K562 (cell line): ENCODE results near the gene BSDC1. TPM values are rescaled to one million over a fixed set of nuclear protein-coding genes. Genes with fewer than 3 reads are reported as not detected.
A peak's percentile ranks its signal among the peaks of the same experiment; 100 is the strongest.

Experiments used
- ATAC-seq: fragments of 200-7000 bp; cut with Tn5 transposase; 3 replicates; pipeline ENCODE4 v1.9.1; 2020; ENCODE audit warnings: moderate library complexity
- BruUV-seq: library from RNA; stranded (reverse); fragments of 400-500 nt; replicated peaks from 2 replicates; lab custom pipeline; 2021; lab: Mats Ljungman, UMichigan
- CTCF ChIA-PET: fragments of 300-600 bp; formaldehyde crosslinking; extraction: SDS; loops from one replicate; lab custom pipeline; 2021; ENCODE audit warnings: low intra/inter-chr PET ratio; lab: Yijun Ruan, JAX
- POLR2A ChIA-PET: fragments of 300-600, 350-650 bp; sonication (Branson Sonifier 250); formaldehyde crosslinking; extraction: SDS; loops from one replicate; lab custom pipeline; 2021; ENCODE audit warnings: antibody characterized with exemption, inconsistent platforms; lab: Yijun Ruan, JAX
- DNase-seq, 4 experiments: peaks; one replicate each; pipeline versions ENCODE4 v3.0.0 to v3.0.0-alpha.2; 2011 to 2018; ENCODE audit warnings: low spot score in 3 of 4, mixed read lengths in 3 of 4; ENCODE audit errors: extremely low read depth in 1 of 4
- FAIRE-seq: peaks from 2 replicates; lab custom pipeline; 2011; peaks lifted over from hg19 to GRCh38; lab: Jason Lieb, UNC
- H2AFZ ChIP-seq: 2 replicates; pipeline ENCODE4 v1.6.0; 2011; ENCODE audit warnings: low read depth, low read length, control low read depth, inconsistent platforms
- H3K27ac ChIP-seq: fragments of 200-600 bp; 3 replicates; pipeline ENCODE4 v1.8.0; 2011; ENCODE audit warnings: low read depth, mild to moderate bottlenecking, control low read depth, inconsistent platforms, low read length, moderate library complexity, mixed read lengths; ENCODE audit errors: extremely low read depth
- H3K27me3 ChIP-seq, 2 experiments: fragments of 300-600 bp in 1 of 2; 2 replicates in 1 of 2; 3 replicates in 1 of 2; pipeline versions ENCODE4 v1.6.0 to v1.8.0; 2011; ENCODE audit warnings: inconsistent platforms in 2 of 2, low read length in 2 of 2, mild to moderate bottlenecking in 1 of 2, mixed read lengths in 1 of 2, moderate library complexity in 1 of 2; ENCODE audit not compliant: control insufficient read depth in 2 of 2, insufficient read depth in 2 of 2
- H3K36me3 ChIP-seq: fragments of 300-600 bp; 3 replicates; pipeline ENCODE4 v1.8.0; 2011; ENCODE audit warnings: mild to moderate bottlenecking, low read length, inconsistent platforms; ENCODE audit not compliant: control insufficient read depth, insufficient read depth
- H3K4me1 ChIP-seq, 2 experiments: fragments of 200-600 bp in 1 of 2; replicated peaks in 1 of 2; 2 replicates in 1 of 2; 3 replicates in 1 of 2; pipeline versions ENCODE4 v1.5.1 to v1.8.0; 2011; ENCODE audit warnings: inconsistent platforms in 2 of 2, low read length in 2 of 2, mild to moderate bottlenecking in 1 of 2, mixed read lengths in 1 of 2, moderate library complexity in 1 of 2; ENCODE audit not compliant: control insufficient read depth in 2 of 2, insufficient read depth in 2 of 2
- H3K4me2 ChIP-seq: 2 replicates; pipeline ENCODE4 v1.6.1; 2011; ENCODE audit warnings: low read length, control low read depth, inconsistent platforms, mixed read lengths; ENCODE audit not compliant: insufficient read depth
- H3K4me3 ChIP-seq: fragments of 200-600 bp; sonication (generic), shearing (Covaris generic); 2 replicates; pipeline ENCODE4 v1.5.1; 2016; ENCODE audit warnings: control low read depth, inconsistent platforms
- H3K79me2 ChIP-seq: fragments of 200-600 bp; 3 replicates; pipeline ENCODE4 v1.8.0; 2011; ENCODE audit warnings: low read length, inconsistent platforms; ENCODE audit not compliant: control insufficient read depth, insufficient read depth
- H3K9ac ChIP-seq, 2 experiments: 2 replicates each; pipeline versions ENCODE4 v1.6.0 to v1.6.1; 2011; ENCODE audit warnings: low read depth in 2 of 2, low read length in 2 of 2, control low read depth in 1 of 2, inconsistent platforms in 1 of 2, mild to moderate bottlenecking in 1 of 2, mixed read lengths in 1 of 2; ENCODE audit not compliant: insufficient read depth in 1 of 2
- H3K9me1 ChIP-seq: one replicate; pipeline ENCODE4 v1.6.0; 2011; ENCODE audit warnings: inconsistent platforms, mild to moderate bottlenecking, low read length, moderate library complexity; ENCODE audit not compliant: control insufficient read depth, insufficient read depth
- H3K9me3 ChIP-seq: replicated peaks from 2 replicates; pipeline ENCODE4 v1.5.1; 2011; ENCODE audit warnings: low read depth, low read length, inconsistent platforms; ENCODE audit not compliant: control insufficient read depth, insufficient read depth
- H4K20me1 ChIP-seq: replicated peaks from 2 replicates; pipeline ENCODE4 v1.6.1; 2011; ENCODE audit warnings: low read length, inconsistent platforms, mixed read lengths; ENCODE audit not compliant: control insufficient read depth, insufficient read depth
- BCOR ChIP-seq: fragments of 450-650 bp; IDR thresholded peaks from 2 replicates; pipeline ENCODE4 v1.6.1; 2016
- CEBPB ChIP-seq: fragments of 450-650 bp; IDR thresholded peaks from 2 replicates; pipeline ENCODE4 v1.6.1; 2016; ENCODE audit warnings: missing genetic modification characterization, missing compliant biosample characterization
- CEBPG ChIP-seq, 3 experiments: fragments of 200-800 bp in 1 of 3; sonication (Bioruptor generic) in 1 of 3; sonication (generic) in 1 of 3; formaldehyde crosslinking in 1 of 3; IDR thresholded peaks in 2 of 3; conservative IDR thresholded peaks in 1 of 3; 2 replicates each; pipeline versions ENCODE4 v1.6.1 to v1.8.0; 2016 to 2022; ENCODE audit warnings: missing compliant biosample characterization in 2 of 3, missing genetic modification characterization in 2 of 3, mild to moderate bottlenecking in 1 of 3, missing genetic modification reagents in 1 of 3
- CTCF ChIP-seq, 3 experiments: IDR thresholded peaks in 2 of 3; conservative IDR thresholded peaks in 1 of 3; 2 replicates each; pipeline ENCODE4 v1.5.1; 2011 to 2012; ENCODE audit warnings: low read length in 3 of 3, mild to moderate bottlenecking in 3 of 3, control low read depth in 2 of 3, improper control_type of control experiment in 1 of 3, inconsistent platforms in 1 of 3, low read depth in 1 of 3, mixed read lengths in 1 of 3, moderate library complexity in 1 of 3; ENCODE audit not compliant: insufficient read depth in 2 of 3
- DIDO1 ChIP-seq: fragments of 450-650 bp; IDR thresholded peaks from 2 replicates; pipeline ENCODE4 v1.6.1; 2016; ENCODE audit warnings: low read depth, missing biosample characterization, missing genetic modification characterization
- IRF9 ChIP-seq: fragments of 450-650 bp; IDR thresholded peaks from 2 replicates; pipeline ENCODE4 v1.6.1; 2016; ENCODE audit warnings: missing biosample characterization, missing genetic modification characterization
- MYBL2 ChIP-seq, 2 experiments: fragments of 450-650 bp in 1 of 2; sonication (generic) in 1 of 2; formaldehyde crosslinking in 1 of 2; IDR thresholded peaks; 2 replicates each; pipeline versions ENCODE4 v1.6.1 to v1.8.1; 2017 to 2022; ENCODE audit warnings: borderline replicate concordance in 1 of 2, inconsistent platforms in 1 of 2, low read depth in 1 of 2, mild to moderate bottlenecking in 1 of 2, missing genetic modification reagents in 1 of 2, moderate library complexity in 1 of 2
- RBM25 ChIP-seq: fragments of 200-400 bp; formaldehyde crosslinking; IDR thresholded peaks from 2 replicates; pipeline ENCODE4 v1.6.1; 2018; ENCODE audit warnings: low read length, low read depth, moderate library complexity; ENCODE audit not compliant: severe bottlenecking
- WGBS: fragments of 100-300 bp; shearing (Covaris generic); methylation state at CpG from one replicate; pipeline ENCODE4 v1.1.6; 2016; ENCODE audit warnings: low coverage, mixed read lengths; ENCODE audit not compliant: insufficient coverage; ENCODE audit errors: missing lambda C conversion rate; 5-methylcytosine and 5-hydroxymethylcytosine counted together
- in situ Hi-C: fragments of 300-500 bp; cut with MboI; formaldehyde crosslinking; loops from 4 replicates; pipeline ENCODE4 v1.15.0; 2018; ENCODE audit warnings: inconsistent platforms, mixed read lengths
- intact Hi-C: fragments of 100-400 bp; cut with micrococcal nuclease; formaldehyde crosslinking; loops from 2 replicates; pipeline ENCODE4 v1.14.2; 2022
- polyA plus RNA-seq, 8 experiments: library from polyadenylated mRNA; depleted of rRNA in 4 of 8; stranded (reverse) in 5 of 8; unstranded in 3 of 8; fragments of >200 nt; fragmentation: Nextera tagmentation in 2 of 8; fragmentation: Illumina TruSeq in 1 of 8; extraction: Ambion mirVana in 2 of 8; extraction: Trizol in 1 of 8; gene quantifications; 2 replicates each; pipeline versions ENCODE4 v1.2.1 to v1.2.3, GENCODE V29; 2011 to 2014; ENCODE audit warnings: inconsistent platforms in 1 of 8, missing spikeins in 1 of 8
- total RNA-seq, 7 experiments: library from RNA; depleted of rRNA in 6 of 7; stranded (reverse); fragments of >200 nt in 6 of 7; fragmentation: Illumina TruSeq in 2 of 7; extraction: Trizol in 2 of 7; gene quantifications; 2 replicates each; pipeline versions ENCODE4 v1.2.1 to v1.2.3, GENCODE V29; 2011 to 2021; ENCODE audit warnings: low replicate concordance in 1 of 7

BSDC1 gene
- total and polyA plus RNA-seq, 9 of the 15 experiments (the other 6 are each of a cell fraction or from before 2014, with no cell fraction given) = 10.2 to 96.8 (median 73.1) TPM

- TF ChIP-seq CTCF (IDR thresholded peaks at IDR 0.05 in 2 of 3, conservative IDR thresholded peaks at IDR 0.05 in 1 of 3; ENCODE audit: insufficient read depth in 2 of 3, low read depth in 1 of 3, low read length in 3 of 3) = no peak
Measured at GRCh38 chr1:32345289-32345827, 48.9 kb downstream of the BSDC1 start (continued).

- FAIRE-seq = no peak
- no TSS peak for BruUV-seq
- Histone ChIP-seq H3K4me3 (no peak overlapping the region), H2AFZ (no peak overlapping the region), H3K27ac (no peak overlapping the region), H3K9ac (no peak overlapping the region), H3K9me1 (no peaks in the 10 kb centered on the region), H3K9me3 (no peaks in the 10 kb centered on the region), H3K36me3 (no peaks in the 10 kb centered on the region), H3K4me2 (no peak overlapping the region), H3K4me1 (peaks cover 24 to 47% of the 10 kb centered on the region in 2 experiments; a peak in 4 of 5 replicates), H3K79me2 (no peaks in the 10 kb centered on the region)
- intact Hi-C loops = no loop called here
- in situ Hi-C loops = no loop called here
- WGBS = 85% methylated on average over 10 of the region's 10 CpGs
- CTCF ChIA-PET = no interaction called here
- POLR2A ChIA-PET = interaction anchor here (0.6 to 2.2 kb wide), 6 partner anchors 9 to 278 kb away, joined by 3 to 9 read pairs (median 4); no protein-coding TSS in a partner anchor
- TF ChIP-seq BCOR (peak; percentile 47; the same call in 1 of the 2 replicates), CEBPG (CRISPR knock-in tag; IDR thresholded peaks at IDR 0.05) (peak; percentile 52; the same call in 1 of the 2 replicates), CEBPG (tag; conservative IDR thresholded peaks at IDR 0.05 in 1 of 2, IDR thresholded peaks at IDR 0.05 in 1 of 2) (peak; percentile 73 to 86), MYBL2 (IDR thresholded peaks at IDR 0.05; ENCODE audit: low read depth) (no peak), MYBL2 (CRISPR knock-in tag; IDR thresholded peaks at IDR 0.05; ENCODE audit: borderline replicate concordance) (no peak), CEBPB (peak; percentile 95), RBM25 (peak; percentile 67), DIDO1 (tag) (no peak), IRF9 (tag) (peak; percentile 8; the same call in 1 of the 2 replicates)
- TF ChIP-seq, all 486 proteins: peak for 5
- DNase-seq (no peak), ATAC-seq (no peak)
- H3K27me3 ChIP-seq = no peaks in the 10 kb centered on the region
- H4K20me1 ChIP-seq = no peaks in the 10 kb centered on the region
Measured at GRCh38 chr1:32342704-32343103, 51.5 kb downstream of the BSDC1 start.
